ENCODE results near the gene LAMB3. TPM values are rescaled to one million over a fixed set of nuclear protein-coding genes. Genes with fewer than 3 reads are reported as not detected.

Gene LAMB3
- total RNA-seq, 1 experiment from 2014 or later: 473 TPM

GRCh38 chr1:209650454-209650853 lies 1.8 kb downstream of the LAMB3 start:
- peak overlapping the region; percentile 93 for H3K9ac ChIP-seq (ENCODE audit: low read length)
- POLR2A ChIA-PET (ENCODE audit: unreplicated experiment): interaction anchor here (1.0 to 1.6 kb wide), 2 partner anchors 26 to 189 kb away, joined by 3 to 12 read pairs; partner anchors contain the start of gene G0S2
- no peaks in the 10 kb centered on the region for H3K9me3 ChIP-seq (ENCODE audit: low read length)
- DNase-seq (no peak), ATAC-seq (no peak)
- peaks cover 52% of the 10 kb centered on the region for H4K20me1 ChIP-seq (ENCODE audit: low read length)
- CTCF ChIA-PET: no interaction called here
- peaks cover 89% of the 10 kb centered on the region for H3K79me2 ChIP-seq (ENCODE audit: low read length)
- no peaks in the 10 kb centered on the region for H3K9me2 ChIP-seq (replicated peaks; ENCODE audit: low read length)
- no peaks in the 10 kb centered on the region for H3K27me3 ChIP-seq (ENCODE audit: low read length)
- H3K4me3 ChIP-seq (ENCODE audit: low read length): peak overlapping the region; percentile 82
- peak overlapping the region; percentile 95 for H3K27ac ChIP-seq (ENCODE audit: low read length)
- H2AFZ ChIP-seq (ENCODE audit: low read length): no peak overlapping the region
- no TSS peak for BruUV-seq (replicated peaks)
- TF ChIP-seq CTCF (conservative IDR thresholded peaks at IDR 0.05; ENCODE audit: low read depth, low read length): no peak
- no peak for TF ChIP-seq EZH2phosphoT487 (IDR thresholded peaks at IDR 0.05; ENCODE audit: borderline replicate concordance, low read length)
- no peak for TF ChIP-seq EZH2 (IDR thresholded peaks at IDR 0.05; ENCODE audit: low read length, unreplicated experiment)
- H3K4me1 ChIP-seq (ENCODE audit: insufficient read depth, low read length): peaks cover 80% of the 10 kb centered on the region
- H3F3A ChIP-seq (ENCODE audit: low read length, unreplicated experiment): peaks cover 21% of the 10 kb centered on the region
- peak overlapping the region; percentile 97 for H3K4me2 ChIP-seq (ENCODE audit: low read length)
- H3K36me3 ChIP-seq (ENCODE audit: low read depth, low read length): peaks cover 52% of the 10 kb centered on the region
- intact Hi-C loops (cut with micrococcal nuclease): no loop called here

- no peaks in the 10 kb centered on the region for H3K9me2 ChIP-seq (replicated peaks; ENCODE audit: low read length)
- H3K4me1 ChIP-seq (ENCODE audit: insufficient read depth, low read length): peaks cover 76% of the 10 kb centered on the region
- no peaks in the 10 kb centered on the region for H3K27me3 ChIP-seq (ENCODE audit: low read length)
- peak overlapping the region; percentile 93 for H3K9ac ChIP-seq (ENCODE audit: low read length)
- CTCF ChIA-PET: interaction anchor here (0.6 kb wide), 1 partner anchor 36 kb away, joined by 3 read pairs; no protein-coding TSS in a partner anchor
- peaks cover 65% of the 10 kb centered on the region for H4K20me1 ChIP-seq (ENCODE audit: low read length)
- POLR2A ChIA-PET (ENCODE audit: unreplicated experiment): interaction anchor here (0.5 to 1.6 kb wide), 6 partner anchors 18 to 1930 kb away, joined by 3 to 12 read pairs (median 4); partner anchors contain the start of genes G0S2 and SLC30A1
- BruUV-seq (replicated peaks): no TSS peak
- ATAC-seq (peak; percentile 50), DNase-seq (peak; percentile 99)
- peaks cover 24% of the 10 kb centered on the region for H3F3A ChIP-seq (ENCODE audit: low read length, unreplicated experiment)
- H3K27ac ChIP-seq (ENCODE audit: low read length): peak overlapping the region; percentile 95
- H3K79me2 ChIP-seq (ENCODE audit: low read length): peaks cover 94% of the 10 kb centered on the region
- no peaks in the 10 kb centered on the region for H3K9me3 ChIP-seq (ENCODE audit: low read length)
- peak overlapping the region; percentile 97 for H3K4me2 ChIP-seq (ENCODE audit: low read length)
- TF ChIP-seq CTCF (conservative IDR thresholded peaks at IDR 0.05; ENCODE audit: low read depth, low read length): no peak
- no peak for TF ChIP-seq EZH2phosphoT487 (IDR thresholded peaks at IDR 0.05; ENCODE audit: borderline replicate concordance, low read length)
- TF ChIP-seq EZH2 (IDR thresholded peaks at IDR 0.05; ENCODE audit: low read length, unreplicated experiment): no peak
- H2AFZ ChIP-seq (ENCODE audit: low read length): no peak overlapping the region
- intact Hi-C loops (cut with micrococcal nuclease): no loop called here
- peak overlapping the region; percentile 82 for H3K4me3 ChIP-seq (ENCODE audit: low read length)
- H3K36me3 ChIP-seq (ENCODE audit: low read depth, low read length): peaks cover 64% of the 10 kb centered on the region
Measured at GRCh38 chr1:209648931-209649776, 3.1 kb downstream of the LAMB3 start.

GRCh38 chr1:209648346-209648745 lies 3.9 kb downstream of the LAMB3 start:
- no peaks in the 10 kb centered on the region for H3K27me3 ChIP-seq (ENCODE audit: low read length)
- ChIA-PET CTCF (no interaction called here), POLR2A (ENCODE audit: unreplicated experiment) (no interaction called here)
- no peak for TF ChIP-seq EZH2 (IDR thresholded peaks at IDR 0.05; ENCODE audit: low read length, unreplicated experiment)
- TF ChIP-seq EZH2phosphoT487 (IDR thresholded peaks at IDR 0.05; ENCODE audit: borderline replicate concordance, low read length): no peak
- TF ChIP-seq CTCF (conservative IDR thresholded peaks at IDR 0.05; ENCODE audit: low read depth, low read length): no peak
- H3K27ac ChIP-seq (ENCODE audit: low read length): peak overlapping the region; percentile 95
- ATAC-seq: no peak
- no peak for DNase-seq
- H3K4me3 ChIP-seq (ENCODE audit: low read length): peak overlapping the region; percentile 82
- peaks cover 72% of the 10 kb centered on the region for H3K36me3 ChIP-seq (ENCODE audit: low read depth, low read length)
- BruUV-seq (replicated peaks): no TSS peak
- intact Hi-C loops (cut with micrococcal nuclease): no loop called here
- H2AFZ ChIP-seq (ENCODE audit: low read length): no peak overlapping the region
- H3K9me2 ChIP-seq (replicated peaks; ENCODE audit: low read length): no peaks in the 10 kb centered on the region
- H3K9ac ChIP-seq (ENCODE audit: low read length): peak overlapping the region; percentile 58
- H3K4me2 ChIP-seq (ENCODE audit: low read length): peak overlapping the region; percentile 97
- peaks cover 73% of the 10 kb centered on the region for H3K4me1 ChIP-seq (ENCODE audit: insufficient read depth, low read length)
- no peaks in the 10 kb centered on the region for H3K9me3 ChIP-seq (ENCODE audit: low read length)
- peaks cover 24% of the 10 kb centered on the region for H3F3A ChIP-seq (ENCODE audit: low read length, unreplicated experiment)
- H4K20me1 ChIP-seq (ENCODE audit: low read length): peaks cover 73% of the 10 kb centered on the region
- peaks cover 94% of the 10 kb centered on the region for H3K79me2 ChIP-seq (ENCODE audit: low read length)

Data from PC-3 (cell line).